ENCODE results near the gene ZNF469.
"Not testable (repeated sequence)": the region's sequence is repeated elsewhere in the genome, so short reads cannot be mapped to it uniquely, and the experiment has no call there.

Gene ZNF469

DNA sequence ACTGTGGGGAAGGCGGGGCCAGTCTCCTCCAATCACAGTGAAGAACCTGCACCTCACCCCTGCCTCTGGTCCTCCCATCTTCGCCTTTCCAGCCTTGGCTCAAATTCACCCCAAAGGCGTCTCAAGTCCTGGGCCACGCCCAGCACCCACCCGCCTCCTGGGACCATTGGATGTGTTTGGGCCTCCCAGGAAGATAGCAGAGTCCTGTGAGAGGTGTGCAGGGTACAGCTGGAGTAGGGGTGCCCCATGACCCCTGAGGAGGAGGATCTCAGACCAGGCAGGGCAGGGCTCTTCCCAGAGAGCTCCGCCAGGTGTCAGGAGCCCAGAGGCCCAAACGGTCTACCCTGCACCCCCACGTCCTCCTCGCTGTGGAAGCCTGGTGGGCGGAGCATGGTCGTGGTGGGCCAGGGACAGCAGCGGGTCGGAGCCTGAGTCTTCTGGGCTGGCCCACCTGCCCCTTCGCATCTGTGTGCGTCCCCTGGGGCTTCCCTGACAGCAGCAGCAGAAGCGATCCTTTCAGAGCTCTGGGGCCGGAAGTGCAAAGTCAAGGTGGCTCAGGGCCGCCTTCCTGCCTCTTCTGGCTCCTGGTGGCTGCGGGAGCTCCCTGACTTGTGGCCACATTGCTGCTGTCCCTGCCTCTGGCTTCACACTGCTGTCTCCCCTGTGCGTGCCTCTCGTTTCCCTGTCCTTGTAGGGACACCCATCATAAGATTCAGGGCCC, 34.9 kb upstream of the ZNF469 start:
- no peak for DNase-seq (ENCODE audit: low spot score)

DNA sequence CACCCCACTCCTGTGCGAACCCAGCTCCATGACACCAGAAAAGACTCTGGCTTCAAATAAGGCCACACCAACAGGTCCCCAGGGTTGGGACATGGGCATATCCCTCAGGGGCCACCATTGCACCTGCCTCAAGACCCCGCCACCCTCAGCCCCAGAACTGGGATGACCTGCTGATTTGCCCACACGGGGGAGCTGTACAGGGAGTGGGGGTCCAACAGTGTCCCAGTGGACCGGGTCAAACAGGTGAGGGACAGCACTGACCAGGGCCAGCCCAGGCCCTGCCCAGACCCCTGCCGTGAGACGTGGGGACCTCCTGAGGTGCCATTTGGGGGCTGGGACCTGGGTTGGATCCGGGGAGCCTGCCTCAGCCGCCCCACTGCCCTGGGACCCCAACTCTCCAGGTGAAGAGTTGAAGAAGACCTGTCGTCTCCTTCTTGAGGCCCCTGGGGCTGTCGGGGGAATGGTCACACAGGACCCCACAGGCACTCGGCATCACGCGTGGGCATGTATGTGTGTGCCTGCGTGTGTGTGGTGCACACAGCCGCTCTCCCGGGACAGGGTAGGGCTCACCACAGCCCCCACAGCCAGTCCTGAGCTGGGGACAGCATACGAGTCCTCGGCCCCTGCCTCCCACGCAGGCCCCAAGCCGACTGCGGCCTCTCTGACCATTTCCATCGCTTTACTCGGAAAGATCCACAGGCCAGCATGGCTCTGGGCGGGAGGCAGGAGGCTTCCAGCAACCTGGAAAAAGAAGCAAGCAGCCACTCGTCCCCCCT, 34.2 kb upstream of the ZNF469 start:
- DNase-seq (ENCODE audit: low spot score) = no peak

DNA sequence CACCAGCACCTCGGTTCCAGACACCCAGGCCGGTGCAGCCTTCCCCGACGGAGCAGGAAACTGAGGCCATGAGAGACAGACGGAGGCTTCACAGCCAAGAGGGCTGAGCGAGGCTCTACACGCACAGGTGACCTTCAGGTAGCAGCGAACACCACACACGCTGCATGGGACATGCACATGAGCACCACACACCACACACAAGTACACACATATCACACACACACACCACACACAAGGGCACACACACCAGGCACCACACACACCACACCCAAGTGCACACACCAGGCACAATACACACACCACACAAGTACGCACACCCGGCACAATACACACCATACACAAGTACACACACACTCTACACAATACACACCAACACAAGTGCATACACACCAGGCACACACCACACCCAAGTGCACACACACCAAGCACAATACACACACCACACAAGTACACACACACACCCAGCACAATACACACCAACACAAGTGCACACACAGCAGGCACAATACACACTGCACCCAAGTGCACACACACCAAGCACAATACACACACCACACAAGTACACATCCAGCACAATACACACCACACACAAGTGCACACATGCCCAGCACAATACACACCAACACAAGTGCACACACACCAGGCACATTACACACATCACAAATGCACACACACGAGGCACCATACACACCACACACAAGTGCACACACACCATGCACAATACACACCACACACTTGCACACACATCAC, 33.4 kb upstream of the ZNF469 start:
- DNase-seq (ENCODE audit: low spot score) = no peak

DNA sequence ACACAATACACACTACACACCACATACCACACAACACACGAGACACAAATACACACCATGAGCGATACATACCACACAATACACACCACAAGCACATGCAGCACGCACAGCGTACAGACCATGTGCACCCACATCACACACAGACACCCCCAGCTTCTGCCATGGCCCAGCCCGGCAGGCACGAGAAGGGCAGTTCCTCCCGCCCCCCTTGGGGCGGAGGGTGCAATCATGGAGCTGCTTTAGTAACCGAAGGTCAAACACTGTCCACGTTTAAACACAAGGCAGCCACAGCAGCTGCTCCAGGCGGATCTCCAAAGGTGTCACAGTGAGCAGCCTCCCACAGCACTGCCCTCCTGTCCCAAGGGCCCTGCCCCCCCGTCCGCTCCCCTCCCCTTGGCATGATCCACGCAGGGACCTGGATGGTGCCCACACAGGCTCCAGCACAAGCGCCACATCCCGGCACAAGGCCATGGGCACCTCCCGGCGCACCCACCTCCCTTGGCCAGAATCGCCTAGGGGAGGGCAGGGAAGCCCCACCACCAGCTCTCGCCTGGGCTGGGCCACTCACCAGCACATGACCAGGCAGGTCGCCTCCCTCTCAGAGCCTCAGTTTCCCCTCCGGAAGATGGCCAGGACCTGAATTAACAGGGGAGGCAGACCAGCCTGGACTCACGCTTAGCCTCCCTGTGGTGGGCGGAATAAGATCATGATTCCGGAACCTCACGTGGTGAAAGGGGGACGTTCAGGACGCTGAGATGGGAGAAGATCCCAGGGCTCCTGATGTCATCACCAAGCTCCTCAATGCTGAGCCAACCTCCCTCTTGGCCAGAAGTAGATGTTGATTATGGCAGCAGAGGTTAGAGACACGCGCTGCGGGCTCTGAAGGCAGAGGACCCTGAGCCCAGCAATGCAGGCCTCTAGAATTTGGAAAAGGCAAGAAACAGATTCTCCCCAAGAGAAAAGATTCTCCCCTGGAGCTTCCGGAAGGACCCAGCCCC, 32.6 kb upstream of the ZNF469 start:
- DNase-seq (ENCODE audit: low spot score) = no peak

DNA sequence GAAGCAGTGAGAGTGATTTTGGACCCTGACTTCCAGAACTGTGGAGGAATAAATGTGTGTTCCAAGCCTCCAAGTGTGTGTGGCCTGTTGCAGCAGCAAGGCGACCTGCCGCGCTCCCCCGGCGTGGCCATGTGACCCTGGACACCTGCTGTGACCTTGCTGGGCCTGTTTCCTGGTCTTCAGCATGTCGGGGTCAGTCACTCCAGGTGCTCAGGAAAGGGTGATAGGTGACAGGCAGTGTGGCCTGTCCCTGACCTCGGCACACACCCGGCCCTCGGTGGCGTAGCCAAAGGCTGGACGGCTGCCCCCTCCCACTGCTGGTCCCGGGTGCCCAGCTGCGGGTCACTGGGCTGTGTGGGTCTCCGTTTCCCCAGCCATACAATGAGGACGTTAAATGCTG, 31.8 kb upstream of the ZNF469 start:
- DNase-seq (ENCODE audit: low spot score) = no peak

DNA sequence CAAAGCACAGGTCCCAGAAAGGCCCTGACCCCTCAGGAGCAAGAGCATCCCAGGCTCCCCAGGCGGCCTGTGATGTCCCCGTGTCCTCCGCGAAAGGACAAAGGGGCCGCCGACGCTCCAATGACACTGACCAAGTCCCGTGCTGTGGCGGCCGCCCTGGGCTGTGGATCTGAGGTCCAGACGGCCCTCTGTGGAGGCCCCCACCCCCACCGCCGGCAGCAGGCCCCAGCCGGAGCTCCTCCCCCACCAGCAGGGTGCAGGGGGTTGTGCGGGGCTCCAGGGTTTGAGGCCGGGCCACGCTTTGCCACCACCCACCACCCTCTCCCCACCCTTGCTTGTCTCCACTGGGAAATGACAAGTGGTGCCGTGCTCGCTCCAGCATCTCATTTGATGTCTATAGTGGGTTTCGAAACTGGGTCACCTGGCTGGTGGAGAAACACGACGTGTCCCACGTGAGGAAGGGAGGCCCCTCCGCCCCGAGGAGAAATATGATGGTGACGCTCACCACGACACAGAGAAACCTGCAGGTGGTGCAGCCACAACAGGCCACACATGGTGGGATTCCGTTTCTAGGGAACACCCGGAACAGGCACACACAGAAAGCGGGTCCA, 31.2 kb upstream of the ZNF469 start:
- DNase-seq (ENCODE audit: low spot score) = no peak

DNA sequence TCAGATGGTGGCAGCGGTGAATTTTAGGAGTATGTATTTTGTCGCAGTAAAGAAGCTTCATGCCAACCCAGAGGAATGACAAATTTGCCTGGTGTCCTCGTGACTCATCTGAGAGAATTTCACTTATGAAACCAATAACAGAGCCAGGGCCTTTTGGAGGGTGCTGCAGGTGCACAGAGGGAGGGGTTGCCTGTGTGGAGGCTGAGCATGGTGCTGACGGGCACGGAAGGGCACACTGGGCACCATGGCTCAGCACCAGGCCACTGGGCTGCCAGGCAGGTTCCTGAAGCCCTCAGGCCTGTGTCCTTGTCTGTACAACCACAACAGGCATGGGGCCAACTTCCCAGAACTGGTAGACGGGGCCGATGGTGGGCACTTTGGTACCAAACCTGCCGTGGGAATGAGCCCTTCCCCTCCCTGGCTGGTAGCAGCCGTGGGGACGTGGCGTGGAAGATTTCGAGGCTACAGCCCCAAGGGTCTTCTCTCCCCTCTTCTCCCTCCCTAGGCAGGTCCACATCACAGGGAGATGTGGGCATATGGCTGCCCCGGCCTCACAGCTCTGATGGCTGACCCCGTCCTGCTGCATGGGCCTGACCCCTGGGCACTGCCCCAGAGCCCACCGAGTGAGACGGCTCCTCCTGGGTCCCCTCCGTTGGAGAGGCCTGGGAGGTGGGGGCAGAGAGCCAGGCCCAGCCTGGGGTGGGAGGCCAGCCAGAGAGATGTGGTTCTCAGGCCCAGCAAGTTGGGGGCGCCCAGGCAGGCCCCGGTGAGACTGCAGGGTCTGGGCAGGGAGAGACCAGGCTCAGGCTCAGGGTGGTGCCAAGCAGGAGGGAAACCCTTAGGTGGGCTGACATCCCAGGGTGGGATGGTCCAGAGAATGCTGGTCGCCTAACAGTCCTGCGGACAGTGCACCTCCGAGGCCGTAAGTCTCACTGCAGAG, 30.2 kb upstream of the ZNF469 start:
- no peak for DNase-seq (ENCODE audit: low spot score)

DNA sequence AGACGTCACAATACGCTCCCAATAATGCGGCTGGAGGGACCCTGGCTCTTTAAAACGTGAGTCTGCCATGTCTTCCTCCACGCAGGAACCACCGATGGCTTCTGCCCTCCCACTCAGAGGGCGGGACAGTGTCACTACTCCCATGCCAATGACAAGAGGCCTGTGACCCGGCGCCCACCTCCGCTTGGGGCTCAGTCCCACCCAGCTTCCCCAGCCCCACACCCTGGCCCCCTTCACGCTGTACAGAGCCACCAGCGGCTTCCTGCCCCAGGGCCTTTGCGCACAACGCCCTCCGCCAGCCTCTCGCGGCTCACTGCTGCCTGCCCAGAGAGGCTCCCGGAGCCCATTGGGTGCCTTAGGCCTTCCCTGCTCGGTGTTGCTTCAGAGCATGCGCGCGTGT, 29.5 kb upstream of the ZNF469 start:
- DNase-seq (ENCODE audit: low spot score) = no peak

DNA sequence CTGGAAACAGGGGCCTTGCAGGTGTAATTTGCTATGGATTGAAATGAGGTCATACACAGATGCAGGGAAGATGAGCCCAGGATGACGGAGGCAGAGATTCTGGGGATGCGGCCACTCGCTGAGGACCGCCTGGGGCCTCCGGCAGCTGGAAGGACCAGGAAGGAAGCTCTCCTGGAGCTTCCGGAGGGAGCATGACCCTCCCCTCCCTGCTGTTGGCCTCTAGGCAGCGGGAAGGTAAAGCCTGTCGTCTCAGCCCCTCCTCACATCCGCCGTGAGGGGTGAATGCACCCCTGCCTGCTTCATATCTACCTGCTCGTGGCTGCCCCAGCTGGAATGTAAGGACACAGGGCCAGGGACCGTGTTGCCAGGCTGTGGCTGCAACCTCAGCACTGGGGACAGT, 29.1 kb upstream of the ZNF469 start:
- DNase-seq (ENCODE audit: low spot score) = no peak

DNA sequence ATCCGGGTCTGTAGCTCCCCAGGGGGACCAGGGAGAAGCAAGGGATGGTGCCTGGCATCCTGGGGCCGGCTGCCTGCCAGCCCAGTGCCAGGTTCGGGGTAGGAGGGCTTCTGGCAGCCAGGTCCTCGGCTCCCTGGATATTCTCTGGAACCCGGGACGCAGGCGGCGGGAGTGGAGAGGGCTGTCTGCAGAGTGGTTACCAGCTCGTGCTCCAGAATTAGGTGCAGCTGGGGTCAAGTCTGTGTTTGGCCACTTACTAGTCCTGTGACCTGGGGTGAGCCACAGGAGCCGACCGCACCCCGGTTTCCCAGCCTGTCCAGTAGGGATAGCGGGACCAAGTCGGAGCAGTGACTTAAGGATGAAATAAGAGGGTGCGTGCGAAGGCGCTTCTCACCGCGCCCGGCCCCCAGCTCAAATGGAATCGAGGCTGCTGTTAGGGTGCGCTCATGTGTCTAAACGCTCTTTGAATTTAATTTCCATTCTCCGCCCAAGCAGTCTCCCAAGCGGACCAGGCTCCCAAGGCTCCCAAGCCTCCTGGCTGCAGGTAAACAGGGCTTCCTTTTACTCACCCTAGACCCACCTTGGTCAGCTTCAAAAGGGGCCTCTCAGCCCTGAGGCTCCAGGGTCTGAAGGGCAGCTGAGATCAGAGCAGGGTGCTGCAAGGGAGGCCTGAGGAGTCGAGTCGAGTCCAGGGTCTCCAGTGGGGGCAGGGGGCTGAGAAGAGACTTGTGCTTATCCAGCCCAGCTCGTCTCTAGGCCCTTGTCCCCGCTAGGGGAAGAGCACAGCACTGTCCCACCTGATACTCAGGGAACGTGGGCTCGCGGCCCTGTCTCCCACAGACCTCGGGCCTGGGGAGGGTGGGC, 28.3 kb upstream of the ZNF469 start:
- DNase-seq (ENCODE audit: low spot score) = no peak

DNA sequence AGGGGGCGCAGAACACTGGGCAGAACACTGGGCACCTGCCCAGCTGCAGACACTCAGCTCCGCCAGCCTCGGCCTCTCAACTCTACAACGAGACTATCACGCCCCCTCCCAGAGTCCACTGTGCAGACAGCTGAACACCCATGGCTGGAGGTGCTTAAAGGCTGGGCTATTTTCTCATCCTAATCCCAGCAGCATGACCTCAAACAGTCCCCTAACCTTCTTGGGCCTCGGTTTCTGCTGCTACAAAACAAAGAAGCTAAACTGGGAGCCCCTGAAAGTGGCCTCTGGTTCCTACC, 27.7 kb upstream of the ZNF469 start:
- no peak for DNase-seq (ENCODE audit: low spot score)

DNA sequence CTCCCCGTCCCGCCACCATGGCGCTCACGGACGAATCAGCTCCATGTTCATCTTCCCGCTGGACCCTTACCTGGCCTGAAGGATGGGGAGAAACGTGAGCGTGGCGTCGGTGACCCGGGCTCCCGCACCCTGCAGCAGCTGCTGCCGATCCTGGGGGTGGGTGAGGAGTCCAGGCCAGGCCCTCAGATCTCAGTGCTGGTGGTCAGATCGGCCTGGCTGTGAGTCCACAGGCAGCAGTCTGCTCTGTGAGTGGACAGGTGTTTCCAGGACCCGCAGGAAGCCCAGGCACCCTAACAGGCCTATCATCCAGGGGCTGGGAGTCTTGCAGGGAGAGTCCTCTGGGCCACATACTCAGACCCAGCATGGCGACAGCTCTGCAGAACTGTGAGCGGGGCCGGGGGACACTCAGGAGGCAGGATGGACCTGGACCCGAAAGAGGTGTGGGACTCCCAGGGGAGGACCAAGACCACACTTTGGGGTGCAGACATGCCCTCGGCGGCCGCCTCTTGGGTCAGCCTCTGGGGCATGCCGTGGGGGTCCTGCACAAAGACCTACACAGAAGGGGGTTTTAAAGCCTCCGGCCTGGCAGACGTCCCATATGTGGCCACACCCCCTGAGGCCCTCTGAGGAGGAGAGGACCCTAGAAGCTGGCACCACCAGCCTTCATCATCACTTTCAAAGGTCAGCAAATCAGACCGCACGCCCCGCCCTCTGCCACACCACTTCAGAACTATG, 27.2 kb upstream of the ZNF469 start:
- DNase-seq (ENCODE audit: low spot score) = no peak

DNA sequence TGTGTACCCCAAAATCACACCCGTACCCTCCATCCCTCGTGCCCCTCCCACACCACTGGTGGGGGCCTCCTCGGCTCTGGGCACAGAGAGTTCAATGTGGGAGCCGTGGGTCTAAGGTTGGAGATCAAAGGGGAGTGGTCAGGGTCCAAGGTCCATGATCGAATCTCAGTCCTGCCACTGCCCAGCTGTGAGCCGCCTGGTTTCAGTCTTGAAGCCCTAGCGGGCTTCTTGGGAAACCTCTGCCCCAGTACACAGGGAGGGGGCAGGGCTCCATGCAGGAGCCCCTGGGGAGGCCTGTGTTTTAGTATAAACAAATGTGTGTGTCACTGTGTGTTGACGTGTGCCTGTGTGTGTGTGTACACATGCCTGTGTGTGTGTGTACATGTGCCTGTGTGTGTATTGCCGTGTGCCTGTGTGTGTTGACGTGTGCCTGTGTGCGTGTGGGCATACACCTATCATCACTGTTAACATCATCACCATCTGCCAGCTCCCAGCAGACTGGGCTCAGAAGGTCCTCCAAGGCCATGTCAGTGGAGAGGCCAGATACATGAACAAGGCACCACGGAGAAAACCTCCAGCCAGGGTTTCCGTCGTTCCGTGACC, 26.5 kb upstream of the ZNF469 start:
- DNase-seq (ENCODE audit: low spot score) = no peak

DNA sequence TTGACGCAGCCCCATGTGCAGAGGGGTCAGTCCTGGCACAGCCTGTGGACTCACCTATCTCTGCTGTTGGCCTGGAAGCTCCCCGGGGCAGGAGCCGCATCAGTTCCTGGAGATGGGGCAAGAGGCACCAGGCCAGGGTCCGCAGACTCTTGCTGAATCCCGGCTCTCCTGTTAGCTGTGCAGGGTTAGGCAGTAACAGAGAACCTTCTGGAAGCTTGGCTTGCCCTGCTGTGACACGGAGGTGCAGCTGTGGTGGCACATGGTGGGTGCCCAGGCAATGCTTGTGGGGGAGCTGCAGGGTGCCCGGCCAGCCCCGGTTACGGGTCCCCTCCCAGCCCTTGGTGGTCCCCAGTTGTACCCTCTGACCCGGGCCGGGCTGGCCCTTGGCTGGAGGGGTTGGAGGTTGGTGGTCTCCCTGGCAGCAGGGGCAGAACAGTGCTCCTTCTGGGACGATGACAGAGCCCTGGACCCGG, 26.0 kb upstream of the ZNF469 start:
- DNase-seq (ENCODE audit: low spot score) = no peak

DNA sequence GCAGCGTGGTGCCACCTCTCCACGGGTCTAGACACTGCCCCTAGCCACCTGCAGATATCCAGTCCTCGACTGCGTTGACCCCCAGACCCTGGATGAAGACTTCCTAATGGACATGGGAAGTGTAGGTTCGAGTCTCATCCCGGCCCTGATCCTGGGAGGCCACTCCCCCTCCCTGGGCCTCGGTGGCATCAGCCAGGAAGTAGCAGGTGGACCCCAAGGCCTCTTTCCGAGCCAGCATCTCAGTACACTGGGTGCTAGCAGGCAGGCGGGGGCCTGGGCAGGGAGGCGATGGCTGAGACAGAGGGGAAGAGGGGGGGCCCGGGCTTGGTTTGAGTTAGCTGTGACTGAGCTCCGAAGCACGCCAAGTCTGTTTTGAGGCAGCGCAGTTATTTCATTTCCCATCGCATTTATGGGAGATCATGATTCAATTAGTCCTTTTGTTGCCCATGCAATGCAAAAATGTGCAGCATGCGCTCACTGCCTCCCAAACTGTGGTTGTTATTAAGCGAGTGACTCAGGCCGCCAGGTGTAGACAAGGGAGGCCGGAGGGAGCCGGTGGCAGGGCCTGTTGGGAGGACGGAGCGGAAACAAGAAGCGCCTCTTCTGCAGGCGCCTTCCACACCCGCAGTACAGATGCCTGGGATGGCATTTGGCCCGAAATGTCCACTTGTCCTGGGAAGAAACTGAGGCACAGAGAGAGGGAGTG, 25.3 kb upstream of the ZNF469 start:
- no peak for DNase-seq (ENCODE audit: low spot score)

DNA sequence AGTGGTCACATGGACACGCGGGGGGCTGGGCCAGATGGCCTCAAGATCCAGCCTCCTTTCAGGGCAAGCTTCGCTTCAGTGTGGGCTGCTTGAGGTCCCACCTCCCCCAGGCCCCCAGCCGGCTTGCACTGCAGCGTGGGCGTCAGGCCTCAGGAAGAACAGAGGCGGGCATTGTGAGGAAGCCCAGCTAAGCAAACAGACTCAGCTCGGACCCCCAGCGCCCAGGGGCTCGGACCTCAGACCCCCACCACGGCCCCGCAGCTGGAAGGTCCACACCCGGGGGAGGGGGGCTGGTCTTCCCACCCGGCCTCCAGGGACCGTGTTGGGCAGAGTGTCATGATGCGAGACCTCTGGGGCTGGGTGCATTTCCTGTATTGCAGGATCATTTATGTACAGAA, 24.7 kb upstream of the ZNF469 start:
- DNase-seq (ENCODE audit: low spot score) = no peak

DNA sequence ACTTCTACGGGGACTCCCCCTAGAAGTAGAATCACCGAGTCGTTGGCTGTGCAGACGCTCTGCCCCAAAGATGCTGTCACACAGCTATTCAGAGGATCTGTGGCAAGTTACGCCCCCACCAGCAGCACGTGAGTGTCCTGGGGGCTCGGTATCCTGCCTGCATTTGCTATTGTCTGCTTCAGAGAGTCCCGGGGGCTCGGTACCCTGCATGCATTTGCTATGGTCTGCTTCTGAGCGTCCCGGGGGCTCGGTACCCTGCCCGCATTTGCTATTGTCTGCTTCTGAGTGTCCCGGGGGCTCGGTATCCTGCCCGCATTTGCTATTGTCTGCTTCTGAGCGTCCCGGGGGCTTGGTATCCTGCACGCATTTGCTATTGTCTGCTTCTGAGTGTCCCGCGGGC, 23.8 kb upstream of the ZNF469 start:
- no peak for DNase-seq (ENCODE audit: low spot score)

DNA sequence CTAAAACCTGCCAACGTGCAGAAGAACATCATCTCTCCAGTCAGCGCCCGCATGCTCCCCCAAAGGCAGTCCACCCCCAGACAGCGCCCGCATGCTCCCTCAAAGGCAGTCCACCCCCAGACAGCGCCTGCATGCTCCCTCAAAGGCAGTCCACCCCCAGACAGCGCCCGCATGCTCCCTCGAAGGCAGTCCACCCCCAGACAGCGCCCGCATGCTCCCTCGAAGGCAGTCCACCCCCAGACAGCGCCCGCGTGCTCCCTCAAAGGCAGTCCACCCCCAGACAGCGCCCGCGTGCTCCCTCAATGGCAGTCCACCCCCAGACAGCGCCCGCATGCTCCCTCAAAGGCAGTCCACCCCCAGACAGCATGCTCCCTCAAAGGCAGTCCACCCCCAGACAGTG, 22.4 kb upstream of the ZNF469 start:
- DNase-seq (ENCODE audit: low spot score) = not testable (repeated sequence)

All from LoVo (cell line).